T-helper 1 cell (primary cell): ENCODE results near the gene SFT2D2.

ENCODE experiments used
- DNase-seq, 5 donors: peaks; one replicate each; pipeline ENCODE4 v3.0.0-alpha.2; 2012 to 2020

SFT2D2 gene

DNA sequence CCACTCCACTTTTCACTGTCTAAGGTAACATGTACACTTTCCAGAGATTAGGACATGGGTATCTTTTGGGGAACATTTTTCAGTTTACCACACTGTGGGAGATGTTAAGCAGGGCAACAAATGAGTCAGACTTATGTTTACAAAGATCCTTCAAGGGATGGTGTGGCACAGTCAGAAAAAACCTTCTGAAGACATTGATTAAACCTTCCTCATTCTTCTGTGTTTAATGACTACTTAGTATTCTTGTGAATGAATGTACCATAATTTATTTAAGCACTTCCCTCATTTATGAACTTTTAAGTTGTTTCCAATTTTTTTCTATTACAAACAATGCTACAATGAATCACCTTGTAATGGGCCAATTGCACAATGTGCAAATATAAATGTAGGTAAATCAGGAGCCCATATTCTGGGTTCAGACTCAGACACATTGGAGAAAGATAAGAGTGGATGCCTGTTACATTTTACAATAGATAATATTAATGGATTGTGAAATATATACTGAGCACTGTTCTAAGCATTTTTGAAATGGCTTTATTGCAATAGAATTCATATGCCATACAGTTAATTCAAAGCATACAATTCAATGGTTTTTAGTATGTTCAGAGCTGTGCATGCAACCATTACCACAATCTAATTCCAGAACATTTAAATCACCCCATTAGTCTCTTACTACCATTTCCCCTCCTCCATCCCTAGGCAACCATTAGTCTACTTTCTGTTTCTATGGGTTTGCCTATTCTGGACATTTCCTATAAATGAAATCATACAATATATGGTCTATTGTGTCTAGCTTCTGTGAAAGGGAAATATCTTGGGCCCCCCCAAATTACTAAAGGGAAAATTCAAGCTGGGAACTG is 1.9 kb upstream of the SFT2D2 start:
- no peak for DNase-seq

DNA sequence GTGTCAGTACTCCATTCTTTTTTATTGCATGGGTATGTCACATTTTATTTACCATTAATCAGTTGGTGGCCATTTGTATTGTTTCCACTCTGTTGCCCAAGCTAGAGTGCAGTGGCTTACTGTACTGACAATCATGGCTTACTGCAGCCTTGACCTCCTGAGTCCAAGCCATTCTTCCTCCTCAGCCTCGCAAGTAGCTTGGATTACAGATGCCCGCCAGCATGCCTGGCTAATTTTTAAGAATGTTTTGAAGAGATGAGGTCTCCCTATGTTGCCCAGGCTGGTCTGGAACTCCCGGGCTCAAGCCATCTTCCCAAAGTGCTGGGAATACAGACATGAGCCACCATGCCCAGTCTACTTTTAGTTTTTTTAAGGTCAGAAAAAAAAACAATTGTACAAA is 813 bp upstream of the SFT2D2 start:
- DNase-seq = no peak

DNA sequence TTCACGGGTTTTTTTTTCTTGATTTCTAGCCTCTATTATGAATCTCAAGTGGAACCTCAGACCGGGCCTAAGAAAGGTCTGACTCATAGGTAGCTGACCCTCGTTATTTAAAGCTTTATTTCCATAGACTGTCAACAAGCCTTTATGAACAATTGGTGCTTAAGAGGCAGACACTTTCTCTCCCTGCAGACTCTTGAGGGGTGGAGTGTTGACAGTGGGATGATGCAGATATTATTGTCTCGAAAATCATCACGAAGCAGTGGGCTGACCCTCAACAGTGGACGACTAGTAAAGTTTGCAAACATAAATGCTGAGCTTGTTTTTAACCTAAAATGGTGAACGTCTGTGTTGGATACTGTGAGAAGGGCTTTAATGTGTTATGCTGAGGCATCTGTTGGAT is 1.8 kb downstream of the SFT2D2 start:
- no peak for DNase-seq

DNA sequence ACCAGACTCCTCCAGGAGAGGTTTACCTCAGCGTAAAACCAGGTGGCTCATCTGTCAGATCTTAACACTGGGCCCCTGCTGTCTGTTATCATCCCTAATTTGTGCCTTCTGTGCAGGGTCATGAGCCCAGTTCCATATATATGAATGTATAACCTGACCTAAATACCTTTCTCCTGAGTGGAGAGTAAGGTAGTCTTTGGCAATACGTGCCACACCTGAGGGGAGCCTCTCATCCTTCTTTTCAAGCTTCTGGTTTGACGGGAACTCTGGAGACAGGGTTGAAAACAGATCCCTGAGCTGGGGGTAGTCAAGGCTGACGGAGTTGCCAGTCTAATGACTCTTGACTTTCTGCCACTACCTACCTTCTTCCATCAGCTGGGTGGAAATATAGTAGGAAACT is 4.1 kb downstream of the SFT2D2 start:
- no peak for DNase-seq

DNA sequence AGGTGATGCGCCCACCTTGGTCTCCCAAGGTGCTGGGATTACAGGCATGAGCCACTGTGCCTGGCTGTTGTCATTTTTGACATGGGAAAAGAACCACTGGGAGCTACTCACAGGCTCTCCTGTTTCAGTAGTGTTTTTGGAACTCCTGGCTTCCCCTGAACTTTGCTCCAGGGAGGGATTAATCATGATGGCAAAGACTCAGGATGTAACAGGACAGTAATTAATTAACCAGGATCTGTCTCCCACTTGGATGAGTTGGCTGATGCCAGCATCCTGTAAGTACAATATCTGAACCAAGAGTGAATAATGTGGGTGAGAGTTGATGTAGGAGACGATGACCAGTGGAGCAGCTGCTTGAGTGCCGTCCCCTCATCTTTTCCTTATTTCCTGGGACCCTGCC is 4.9 kb downstream of the SFT2D2 start:
- no peak for DNase-seq

DNA sequence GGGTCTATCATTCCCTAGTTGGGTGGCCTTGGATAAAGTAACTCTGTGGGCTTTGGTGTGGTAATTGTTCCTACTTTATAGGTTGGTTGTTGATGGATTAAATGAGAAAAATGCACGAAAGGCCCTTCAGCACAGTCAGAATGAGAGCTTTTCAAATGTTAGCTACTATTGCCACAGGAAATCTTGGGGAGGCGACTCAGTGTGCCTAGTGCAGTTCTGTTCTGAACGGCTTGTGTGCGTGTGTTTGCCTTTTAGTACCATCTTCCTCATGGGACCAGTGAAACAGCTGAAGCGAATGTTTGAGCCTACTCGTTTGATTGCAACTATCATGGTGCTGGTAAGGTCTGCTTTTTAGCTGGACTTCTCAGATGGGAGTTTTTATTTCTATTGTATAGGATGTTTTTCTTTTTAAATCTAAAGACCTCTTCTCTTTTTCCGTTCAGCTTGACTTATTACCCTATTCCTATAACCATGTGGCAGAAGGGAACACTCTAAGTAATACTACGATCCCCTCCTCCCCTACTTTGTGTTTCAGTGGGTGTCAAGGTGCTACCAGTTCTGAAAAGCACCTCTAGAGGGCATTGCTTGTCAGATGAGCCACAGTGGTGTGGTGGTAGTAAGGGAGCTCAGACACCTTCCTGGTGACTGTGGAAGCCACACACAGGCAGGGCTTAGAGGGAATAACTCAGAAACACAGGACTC is 9.2 kb downstream of the SFT2D2 start:
- peak in 3 of 5 donors; percentile 10 to 62 (median 22) for DNase-seq

DNA sequence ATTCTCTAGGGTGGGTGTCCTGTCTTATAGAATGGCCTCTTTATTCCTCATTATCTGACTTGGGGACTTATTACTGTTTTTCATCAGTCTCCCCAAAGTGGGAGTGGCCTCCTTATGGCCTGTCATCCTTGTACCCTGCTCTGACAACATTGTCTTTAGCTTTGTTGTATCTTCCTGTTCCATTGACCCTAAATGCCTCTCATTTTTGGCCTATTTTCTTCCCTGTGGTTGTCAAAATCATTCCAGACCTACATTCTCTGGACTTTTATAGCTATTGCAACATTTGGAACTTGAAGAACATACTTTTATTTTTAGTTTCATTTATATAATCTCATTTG is 9.7 kb downstream of the SFT2D2 start:
- no peak for DNase-seq

DNA sequence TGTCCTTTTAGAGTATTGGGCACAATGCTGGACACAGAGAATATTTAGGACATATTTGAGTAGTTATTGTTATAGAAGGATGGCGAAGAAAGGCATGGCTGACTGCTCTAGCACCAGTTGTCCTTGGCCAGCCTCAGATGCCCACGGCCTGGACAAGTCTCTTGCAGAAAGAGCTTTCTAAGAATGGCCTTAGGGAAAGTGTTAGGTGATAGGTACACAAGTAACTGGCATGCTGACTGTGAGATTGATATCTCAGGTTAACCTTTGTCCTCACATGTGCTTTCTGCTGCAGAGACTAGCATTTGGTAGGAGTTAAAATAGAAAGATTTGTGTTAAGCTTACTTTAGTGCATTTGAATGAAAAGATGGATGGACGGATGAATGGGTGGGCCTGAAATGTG is 10.1 kb downstream of the SFT2D2 start:
- DNase-seq = no peak

DNA sequence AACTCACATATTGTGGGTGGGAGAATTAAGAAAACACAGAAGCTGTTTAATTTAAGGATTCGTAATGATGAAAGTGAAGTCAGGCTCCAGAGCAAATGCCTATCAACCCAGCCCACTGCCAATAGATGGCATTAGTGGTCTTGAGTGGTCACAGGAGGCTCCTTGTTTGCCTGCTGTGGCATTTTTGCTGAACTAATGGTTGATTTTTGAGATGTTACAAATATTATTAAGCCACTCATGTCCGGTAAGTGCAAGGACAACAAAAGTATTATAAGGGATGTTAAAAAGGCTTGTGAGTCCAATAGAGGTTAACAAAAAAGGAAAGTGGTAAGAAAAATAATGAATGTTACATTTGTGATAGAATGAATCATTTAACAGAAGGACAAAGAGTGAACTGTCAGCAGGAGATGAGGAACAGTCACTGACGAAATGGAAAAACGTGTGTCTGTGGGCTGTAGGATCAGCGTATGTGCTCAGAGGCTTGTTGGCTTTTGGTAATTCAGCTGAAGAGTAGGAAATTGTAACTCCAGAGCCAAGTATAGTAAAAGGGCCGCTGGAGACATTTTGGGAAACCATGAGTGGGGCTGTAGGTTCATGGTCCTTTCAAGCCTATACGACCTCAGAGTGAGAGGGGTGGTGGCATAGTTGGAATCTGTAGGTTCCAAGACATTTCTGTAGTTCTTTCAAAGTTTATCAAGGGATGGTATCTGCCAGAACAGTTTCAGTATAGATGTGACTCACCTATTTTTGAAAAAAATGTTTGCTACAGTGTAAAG is 11.2 kb downstream of the SFT2D2 start:
- DNase-seq = peak in 1 of 5 donors; percentile 76

DNA sequence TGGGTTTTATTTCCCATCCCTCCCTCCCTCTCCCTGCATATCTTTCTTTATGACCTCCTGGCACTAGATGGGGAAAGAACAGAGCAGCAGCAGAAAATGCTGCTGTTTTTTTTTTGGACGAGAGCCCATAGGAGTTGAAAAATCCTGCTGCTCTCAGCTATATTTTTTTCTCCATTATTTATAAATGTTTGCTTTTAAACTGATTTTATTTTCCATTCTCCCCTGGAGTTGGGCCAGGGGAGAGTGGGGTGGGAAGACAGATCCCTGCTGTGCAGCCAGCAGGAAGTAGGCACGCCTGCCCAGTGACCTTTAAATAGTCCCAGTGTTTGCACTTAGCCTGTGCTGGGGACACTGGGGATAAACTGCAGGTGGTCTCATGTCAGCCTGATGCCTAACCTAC is 17.4 kb downstream of the SFT2D2 start:
- no peak for DNase-seq

DNA sequence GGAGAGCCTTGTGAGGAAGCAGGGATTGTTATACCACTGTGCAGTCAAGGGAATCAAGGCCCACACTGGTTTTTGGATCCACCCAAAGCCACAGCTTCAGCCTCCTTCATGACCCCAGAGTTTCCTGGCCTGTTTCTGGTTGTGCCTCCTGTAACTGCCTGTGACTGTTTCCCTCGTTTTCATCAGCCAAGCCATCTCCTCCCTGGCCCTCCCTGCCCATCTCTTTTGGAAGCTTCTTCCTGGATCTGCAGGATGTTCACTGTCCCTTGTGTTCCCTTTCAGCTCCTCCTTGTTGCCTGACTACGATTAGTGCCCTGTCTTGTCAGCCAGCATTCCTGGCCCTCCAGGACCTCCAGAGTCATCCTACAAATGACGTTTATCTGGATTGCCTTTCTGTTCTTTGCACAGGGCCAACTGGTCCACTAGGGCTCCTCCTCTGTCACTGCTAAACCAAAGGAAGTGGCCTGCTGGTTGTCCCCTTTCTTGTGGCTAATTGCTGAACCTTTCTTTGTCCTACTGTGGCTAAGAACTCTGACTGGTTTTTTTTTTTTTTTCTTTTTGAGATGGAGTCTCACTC is 17.9 kb downstream of the SFT2D2 start:
- DNase-seq = no peak

DNA sequence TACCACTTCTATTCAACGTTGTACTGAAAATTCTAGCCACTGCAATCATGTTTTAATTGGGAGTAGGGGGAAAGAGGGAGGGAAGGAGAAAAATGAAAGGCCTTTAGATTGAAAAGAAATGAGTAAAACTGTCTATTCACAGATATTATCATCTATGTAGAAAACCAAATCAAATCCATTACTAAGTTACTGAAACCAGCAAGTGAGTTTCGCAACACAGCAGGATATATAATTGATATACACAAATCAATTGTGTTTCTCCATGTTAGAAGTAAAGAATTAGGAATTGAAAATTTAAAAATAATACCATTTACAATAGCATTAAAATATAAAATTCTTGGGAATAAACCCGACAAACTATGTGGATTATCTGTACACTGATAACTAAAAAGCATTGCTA is 19.2 kb downstream of the SFT2D2 start:
- no peak for DNase-seq

DNA sequence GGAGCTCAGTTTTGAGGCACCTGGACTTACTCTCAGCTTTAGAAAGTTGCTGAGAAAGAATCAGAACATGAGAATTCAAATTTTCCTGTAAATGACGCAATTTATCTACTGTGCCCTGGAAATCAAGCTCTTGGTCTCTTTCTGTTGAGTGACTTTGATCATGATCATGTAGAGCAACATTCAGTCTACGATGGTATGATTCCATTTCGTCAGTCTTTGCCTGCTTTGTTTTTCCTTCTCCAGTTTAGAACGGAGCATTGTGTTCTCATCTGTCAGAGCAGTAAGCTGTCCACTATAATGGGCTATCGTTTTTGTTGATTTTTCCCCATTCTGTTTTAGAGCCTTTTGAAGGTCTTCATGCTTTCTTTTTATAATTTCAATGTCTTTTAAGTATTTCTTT is 20.7 kb downstream of the SFT2D2 start:
- no peak for DNase-seq

DNA sequence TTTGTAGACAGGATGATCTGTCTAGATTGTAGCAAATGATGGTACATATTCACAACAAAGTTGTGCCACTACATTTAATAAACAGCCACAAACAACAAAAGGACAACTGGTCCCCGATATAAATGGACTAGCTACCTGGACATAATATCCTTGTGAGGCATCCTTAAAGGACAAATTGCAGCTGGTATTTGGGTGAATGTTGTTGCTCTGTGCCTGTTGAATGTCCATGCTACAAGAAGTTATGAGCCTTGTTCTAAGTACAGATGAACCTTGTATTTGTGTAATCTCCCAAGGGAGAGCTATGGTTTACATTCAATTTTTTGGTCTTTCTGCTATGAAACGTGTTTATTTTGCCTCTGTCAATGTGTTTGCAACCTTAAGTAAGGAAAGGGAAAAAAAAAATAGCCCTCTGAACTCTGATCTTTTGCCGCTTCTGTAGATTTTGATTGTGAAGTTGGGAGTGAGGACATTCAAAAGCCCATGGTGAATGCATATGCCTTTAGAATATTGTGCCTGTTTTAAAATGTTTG is 26.5 kb downstream of the SFT2D2 start:
- DNase-seq = no peak

DNA sequence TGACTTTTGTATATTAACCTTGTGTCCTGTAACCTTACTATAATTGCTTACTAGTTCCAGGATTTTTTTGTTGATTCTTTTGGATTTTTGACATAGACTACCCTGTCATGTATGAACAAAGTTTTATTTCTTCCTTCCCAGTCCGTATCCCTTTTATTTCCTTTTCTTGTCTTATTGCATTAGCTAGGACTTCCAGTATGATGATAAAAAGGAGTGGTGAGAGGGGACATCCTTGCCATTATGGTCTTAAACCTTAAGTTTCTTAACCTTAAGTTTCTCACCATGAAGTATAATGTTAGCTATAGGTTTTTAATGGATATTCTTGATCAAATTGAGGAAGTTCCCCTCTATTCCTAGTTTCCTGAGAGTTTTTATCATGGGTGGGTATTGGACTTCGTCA is 30.4 kb downstream of the SFT2D2 start:
- DNase-seq = no peak

DNA sequence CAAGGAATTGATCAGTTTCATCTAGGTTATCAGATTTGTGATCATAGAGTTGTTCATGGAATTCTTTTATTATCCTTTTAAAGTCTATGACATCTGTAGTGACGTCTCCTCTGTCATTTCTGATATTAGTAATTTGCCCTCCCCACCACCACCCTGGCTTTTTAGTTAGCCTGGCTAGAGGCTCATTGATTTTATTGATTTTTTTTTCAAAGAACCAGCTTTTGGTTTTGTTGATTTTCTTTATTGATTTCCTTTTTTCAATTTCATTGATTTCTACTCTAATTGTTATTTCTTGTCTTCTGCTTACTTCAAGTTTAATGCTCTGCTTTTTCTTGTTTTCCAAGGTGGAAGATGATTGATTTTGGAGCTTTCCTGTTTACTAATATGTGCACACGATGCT is 31.6 kb downstream of the SFT2D2 start:
- DNase-seq = no peak

DNA sequence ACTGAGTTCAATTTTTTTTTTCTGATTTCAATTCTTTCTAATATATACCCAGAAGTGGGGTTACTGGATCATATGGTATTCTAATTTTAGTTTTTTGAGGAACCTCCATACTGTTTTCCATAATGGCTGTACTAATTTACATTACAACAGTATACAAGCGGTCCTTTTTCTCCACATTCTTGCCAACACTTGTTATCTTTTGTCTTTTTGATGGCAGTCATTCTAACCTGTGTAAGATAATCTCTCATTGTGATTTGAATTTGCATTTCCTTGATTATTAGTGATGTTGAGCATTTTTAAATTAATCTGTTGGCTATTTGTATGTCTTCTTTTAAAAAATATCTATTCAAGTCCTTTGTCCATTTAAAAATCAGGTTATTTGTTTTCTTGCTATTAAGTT is 33.8 kb downstream of the SFT2D2 start:
- DNase-seq = no peak

DNA sequence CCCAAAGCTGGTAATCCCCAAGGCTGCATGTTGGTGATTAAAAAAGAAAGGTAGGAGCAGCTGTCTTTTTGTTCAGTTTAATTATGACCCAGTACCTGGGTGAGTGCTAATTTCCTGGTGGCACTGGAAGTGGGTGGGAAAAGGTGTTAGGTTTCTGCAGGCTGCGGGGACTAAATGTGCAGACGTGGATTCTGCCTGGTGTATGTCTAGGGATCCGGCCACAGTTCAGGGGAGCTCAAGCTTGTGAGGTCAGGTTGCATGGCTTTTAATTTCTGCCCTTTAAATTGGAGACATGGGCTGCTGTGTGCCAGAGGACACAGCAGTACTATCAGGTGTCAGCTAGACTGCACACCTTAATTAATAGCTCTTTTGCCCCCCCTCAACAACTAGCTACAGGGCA is 34.6 kb downstream of the SFT2D2 start:
- DNase-seq = no peak

DNA sequence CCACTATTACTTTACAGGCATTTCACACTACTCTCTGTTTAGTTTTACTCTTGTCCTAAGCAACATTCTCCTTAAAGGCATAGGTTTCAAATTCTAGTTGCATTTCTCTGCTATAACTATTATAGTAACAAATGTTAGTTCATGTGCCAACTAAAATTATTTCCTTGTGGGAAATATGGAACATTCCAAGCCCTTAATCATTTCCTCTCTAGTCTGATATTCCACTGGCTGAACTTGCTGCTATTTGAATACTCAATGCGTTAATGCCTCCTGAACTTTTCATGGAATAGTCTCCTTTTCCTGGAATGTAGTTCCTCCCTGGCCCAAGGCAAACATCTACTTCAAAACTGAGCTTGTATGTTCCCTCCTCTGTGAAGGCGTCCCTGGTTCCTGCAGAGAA is 35.6 kb downstream of the SFT2D2 start:
- DNase-seq = no peak

DNA sequence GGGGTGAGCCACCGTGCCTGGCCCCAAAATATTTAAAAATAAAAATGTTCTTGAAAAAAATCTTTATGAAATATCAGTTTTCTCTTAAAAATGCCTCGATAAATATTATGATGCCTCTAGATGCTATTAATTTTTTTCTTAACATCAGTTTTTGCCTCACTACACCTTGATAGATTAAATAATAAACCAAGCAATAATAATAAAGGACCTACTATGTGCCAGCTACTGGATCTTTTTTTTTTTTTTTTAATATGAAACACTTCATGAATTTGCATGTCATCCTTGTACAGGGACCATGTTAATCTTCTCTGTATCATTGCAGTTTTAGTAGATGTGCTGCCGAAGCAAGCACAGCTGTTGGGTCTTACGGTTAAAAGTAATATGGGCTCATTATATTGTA is 37.3 kb downstream of the SFT2D2 start:
- DNase-seq = no peak

DNA sequence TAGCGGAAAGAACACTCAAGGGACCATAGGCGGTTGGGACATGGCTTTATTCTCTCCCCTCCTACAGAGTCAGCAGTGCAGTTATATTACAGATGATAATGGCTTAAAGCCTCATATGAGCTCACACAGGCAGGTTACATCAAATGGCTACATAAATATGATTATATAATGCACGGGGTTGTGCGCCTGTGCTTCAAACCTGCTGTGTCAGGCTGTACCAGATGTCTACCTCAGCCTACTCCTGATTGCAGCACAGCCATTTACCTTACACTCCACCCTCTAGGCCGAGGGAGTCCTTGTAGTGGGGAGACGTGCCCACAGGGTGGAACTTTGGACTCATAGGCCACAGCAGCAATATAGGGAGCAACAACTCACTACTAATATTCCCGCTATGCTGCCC is 38.5 kb downstream of the SFT2D2 start:
- DNase-seq = no peak

DNA sequence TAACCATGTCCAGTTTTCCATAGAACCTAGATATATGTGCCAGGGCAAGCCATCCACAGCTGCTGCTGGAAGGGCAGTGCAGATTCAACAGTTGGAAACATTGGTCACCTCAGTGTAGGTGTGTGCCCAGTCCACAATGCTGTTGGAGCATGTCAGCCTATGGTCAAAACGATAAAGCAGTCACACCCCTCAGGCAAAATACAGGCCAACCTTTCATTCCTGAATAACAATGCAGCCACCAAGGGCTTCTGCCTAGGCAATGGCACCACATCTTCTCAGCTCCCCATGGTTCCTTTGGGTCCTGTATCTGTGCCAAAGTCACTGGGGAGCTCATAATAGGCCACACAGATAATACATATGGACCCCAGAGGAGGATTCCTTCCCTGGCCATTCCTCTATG is 39.8 kb downstream of the SFT2D2 start:
- no peak for DNase-seq

DNA sequence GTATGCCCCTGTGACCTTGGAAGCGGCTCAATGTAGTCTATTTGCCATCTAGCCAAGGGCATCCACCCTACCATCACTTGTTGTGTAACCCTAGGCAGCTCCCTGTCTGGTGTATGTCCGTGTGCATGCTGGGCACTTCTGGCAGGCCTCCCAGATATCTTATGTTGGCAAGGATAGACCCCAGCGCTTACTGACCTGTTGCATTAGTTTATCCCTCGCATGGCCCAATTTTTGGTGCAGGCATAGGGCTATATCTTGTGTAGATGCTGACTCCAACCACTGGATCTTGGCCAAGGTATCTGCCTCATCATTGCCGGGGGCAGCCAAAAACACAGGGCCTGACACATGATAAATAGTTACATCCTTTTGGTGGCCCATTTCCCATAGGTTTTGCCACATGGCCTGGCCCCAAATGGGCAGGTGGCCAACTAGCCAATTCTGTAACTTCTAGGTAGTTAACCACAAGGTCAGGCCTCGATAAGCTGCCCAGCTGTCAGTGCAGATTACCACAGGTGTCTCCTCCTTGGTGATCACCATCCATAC is 40.9 kb downstream of the SFT2D2 start:
- no peak for DNase-seq
